Upper lobe of right lung (tissue), 1 donor: Measurements from ENCODE around the gene SORBS1. TPM values are rescaled to one million over a fixed set of nuclear protein-coding genes. Genes with fewer than 3 reads are reported as not detected.
A peak's percentile ranks its signal among the peaks of the same experiment; 100 is the strongest.

Source experiments
- ATAC-seq: fragments of 200-7000 bp; cut with Tn5 transposase; one replicate; pipeline ENCODE4 v1.9.1; 2020; ENCODE audit warnings: mild to moderate bottlenecking, moderate library complexity
- DNase-seq: peaks from one replicate; pipeline ENCODE4 v3.0.0-alpha.2; 2020
- H3K27ac ChIP-seq: fragments of 200-600 bp; one replicate; pipeline ENCODE4 v1.8.0; 2022
- H3K27me3 ChIP-seq: fragments of 200-600 bp; one replicate; pipeline ENCODE4 v1.8.0; 2022; ENCODE audit warnings: mild to moderate bottlenecking
- H3K36me3 ChIP-seq: fragments of 200-600 bp; one replicate; pipeline ENCODE4 v1.8.0; 2022
- H3K4me1 ChIP-seq: fragments of 200-600 bp; one replicate; pipeline ENCODE4 v1.8.0; 2022
- H3K4me3 ChIP-seq: fragments of 200-600 bp; one replicate; pipeline ENCODE4 v1.8.0; 2022; ENCODE audit warnings: mild to moderate bottlenecking
- H3K9me3 ChIP-seq: fragments of 200-600 bp; one replicate; pipeline ENCODE4 v1.8.0; 2022
- CTCF ChIP-seq: fragments of 200-600 bp; IDR thresholded peaks from one replicate; pipeline ENCODE4 v1.8.0; 2022; ENCODE audit warnings: antibody characterized with exemption
- intact Hi-C: fragments of 100-400 bp; cut with DNase I; formaldehyde crosslinking; loops from one replicate; pipeline ENCODE4 v1.11.0; 2022
- total RNA-seq: library from RNA; stranded (reverse); fragmentation: NEBNext Ultra II Directional; extraction: Animal tissue kit (Norgen Biotek cat#: 25700); gene quantifications from one replicate; pipeline ENCODE4 v1.2.1, GENCODE V29; 2021
- donor health status: DM: no; HTN: yes; CAD: no; lungs with severe emphysema.

SORBS1 gene
- total RNA-seq, 1 donor from 2014 or later: 50.7 TPM

- no peaks in the 10 kb centered on the region for H3K27me3 ChIP-seq
- intact Hi-C loops: no loop called here
- no peak overlapping the region for H3K4me3 ChIP-seq
- H3K27ac ChIP-seq: no peak overlapping the region
- ATAC-seq (no peak), DNase-seq (no peak)
- H3K9me3 ChIP-seq: no peaks in the 10 kb centered on the region
- no peaks in the 10 kb centered on the region for H3K36me3 ChIP-seq
- no peak for TF ChIP-seq CTCF
- H3K4me1 ChIP-seq: peaks cover 14% of the 10 kb centered on the region
Observed at GRCh38 chr10:95413588-95413987, 147.6 kb downstream of the SORBS1 start.

- DNase-seq: no peak
- H3K27ac ChIP-seq: no peak overlapping the region
- H3K4me1 ChIP-seq: peaks cover 26% of the 10 kb centered on the region
- H3K27me3 ChIP-seq: no peaks in the 10 kb centered on the region
- ATAC-seq: no peak
- H3K36me3 ChIP-seq: no peaks in the 10 kb centered on the region
- TF ChIP-seq CTCF: no peak
- no peak overlapping the region for H3K4me3 ChIP-seq
- no peaks in the 10 kb centered on the region for H3K9me3 ChIP-seq
- intact Hi-C loops: no loop called here
Observed at GRCh38 chr10:95411635-95412034, 149.5 kb downstream of the SORBS1 start.

- peak overlapping the region; percentile 24 for H3K27ac ChIP-seq
- DNase-seq (no peak), ATAC-seq (no peak)
- H3K4me3 ChIP-seq: no peak overlapping the region
- no peaks in the 10 kb centered on the region for H3K9me3 ChIP-seq
- intact Hi-C loops: no loop called here
- no peaks in the 10 kb centered on the region for H3K27me3 ChIP-seq
- no peak for TF ChIP-seq CTCF
- peaks cover 38% of the 10 kb centered on the region for H3K4me1 ChIP-seq
- no peaks in the 10 kb centered on the region for H3K36me3 ChIP-seq
Observed at GRCh38 chr10:95408983-95409873, 151.9 kb downstream of the SORBS1 start.

GRCh38 chr10:95408148-95408960, 152.8 kb downstream of the SORBS1 start:
- H3K27ac ChIP-seq: peak overlapping the region; percentile 24
- H3K4me3 ChIP-seq: no peak overlapping the region
- no peaks in the 10 kb centered on the region for H3K36me3 ChIP-seq
- H3K9me3 ChIP-seq: no peaks in the 10 kb centered on the region
- no peak for TF ChIP-seq CTCF
- peak; percentile 53 for ATAC-seq
- peaks cover 43% of the 10 kb centered on the region for H3K4me1 ChIP-seq
- no peaks in the 10 kb centered on the region for H3K27me3 ChIP-seq
- intact Hi-C loops: no loop called here
- no peak for DNase-seq

- Histone ChIP-seq H3K27me3 (no peaks in the 10 kb centered on the region), H3K4me3 (no peak overlapping the region), H3K27ac (peak overlapping the region; percentile 13), H3K4me1 (peaks cover 43% of the 10 kb centered on the region), H3K9me3 (no peaks in the 10 kb centered on the region), H3K36me3 (no peaks in the 10 kb centered on the region)
- intact Hi-C loops: no loop called here
- DNase-seq: no peak
- ATAC-seq: no peak
- no peak for TF ChIP-seq CTCF
Observed at GRCh38 chr10:95407546-95407945, 153.6 kb downstream of the SORBS1 start.
